GM12864 (cell line): ENCODE data around the gene CDCP2.

ENCODE experiments used
- DNase-seq: peaks from one replicate; pipeline ENCODE4 v3.0.0-alpha.2; 2011; ENCODE audit warnings: low read depth
- H3K4me3 ChIP-seq: 2 replicates; pipeline ENCODE4 v1.5.1; 2011; ENCODE audit warnings: mild to moderate bottlenecking, low read depth, low read length, control low read depth
- TF ChIP-seq, protein P1 (sequence below): IDR thresholded peaks from 2 replicates; pipeline ENCODE4 v1.5.1; 2011; ENCODE audit warnings: low read depth, mild to moderate bottlenecking, moderate library complexity, low read length, control low read depth, inconsistent platforms; ENCODE audit errors: missing control alignments

Gene CDCP2

DNA sequence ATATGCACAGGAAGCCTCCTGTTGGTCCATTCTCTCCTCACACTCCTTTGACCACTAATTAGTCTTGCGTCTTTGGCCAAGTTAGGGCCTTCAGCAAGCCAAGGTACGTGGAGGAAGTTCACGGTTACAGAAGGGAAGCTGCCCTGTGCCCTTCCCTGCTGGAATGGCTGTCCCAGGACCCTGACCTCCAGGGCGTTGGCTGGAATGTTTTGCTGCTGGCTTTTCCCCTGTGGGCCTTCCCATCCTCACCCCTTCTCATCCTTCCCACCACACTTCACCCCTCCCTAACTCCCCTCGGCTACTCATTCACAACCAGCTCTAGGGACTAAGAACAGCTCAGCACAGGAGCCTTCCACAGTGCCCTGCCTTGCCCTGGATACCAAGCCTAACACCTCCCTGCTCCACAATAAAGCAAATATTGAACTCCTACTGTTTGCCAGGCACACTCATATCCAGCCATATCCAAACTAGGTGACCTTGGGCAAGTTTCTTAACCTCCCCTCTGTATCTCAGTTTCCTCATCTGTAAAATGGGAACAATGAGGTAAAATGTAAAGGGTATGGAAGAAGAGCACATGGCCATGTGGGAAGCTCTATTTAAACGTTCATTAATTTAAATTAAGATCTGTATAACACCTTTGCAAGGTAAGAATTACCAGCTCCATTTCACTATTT is 8.8 kb upstream of the CDCP2 start:
- TF ChIP-seq, protein P1, sequence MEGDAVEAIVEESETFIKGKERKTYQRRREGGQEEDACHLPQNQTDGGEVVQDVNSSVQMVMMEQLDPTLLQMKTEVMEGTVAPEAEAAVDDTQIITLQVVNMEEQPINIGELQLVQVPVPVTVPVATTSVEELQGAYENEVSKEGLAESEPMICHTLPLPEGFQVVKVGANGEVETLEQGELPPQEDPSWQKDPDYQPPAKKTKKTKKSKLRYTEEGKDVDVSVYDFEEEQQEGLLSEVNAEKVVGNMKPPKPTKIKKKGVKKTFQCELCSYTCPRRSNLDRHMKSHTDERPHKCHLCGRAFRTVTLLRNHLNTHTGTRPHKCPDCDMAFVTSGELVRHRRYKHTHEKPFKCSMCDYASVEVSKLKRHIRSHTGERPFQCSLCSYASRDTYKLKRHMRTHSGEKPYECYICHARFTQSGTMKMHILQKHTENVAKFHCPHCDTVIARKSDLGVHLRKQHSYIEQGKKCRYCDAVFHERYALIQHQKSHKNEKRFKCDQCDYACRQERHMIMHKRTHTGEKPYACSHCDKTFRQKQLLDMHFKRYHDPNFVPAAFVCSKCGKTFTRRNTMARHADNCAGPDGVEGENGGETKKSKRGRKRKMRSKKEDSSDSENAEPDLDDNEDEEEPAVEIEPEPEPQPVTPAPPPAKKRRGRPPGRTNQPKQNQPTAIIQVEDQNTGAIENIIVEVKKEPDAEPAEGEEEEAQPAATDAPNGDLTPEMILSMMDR: no peak
- no peak overlapping the region for H3K4me3 ChIP-seq
- no peak for DNase-seq

DNA sequence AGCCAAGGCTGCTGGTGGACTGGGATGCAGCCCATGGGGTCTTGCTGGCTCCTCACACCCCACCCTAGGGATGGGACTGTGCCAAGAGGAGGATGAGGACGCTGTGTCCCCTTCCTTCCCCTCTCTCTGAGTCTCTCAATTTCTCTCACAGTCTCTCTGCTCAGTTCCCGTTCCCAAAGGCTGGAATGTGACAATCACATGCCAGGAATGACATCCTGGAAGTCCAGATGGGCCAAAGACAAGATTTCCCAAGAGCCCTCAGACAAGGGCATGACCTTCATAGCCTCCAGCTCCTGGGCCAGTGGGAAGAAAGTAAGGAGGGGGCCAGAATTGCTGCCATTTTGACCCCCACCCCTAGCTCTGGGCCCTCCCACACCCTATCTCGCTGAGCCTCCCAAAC is 7.6 kb upstream of the CDCP2 start:
- TF ChIP-seq, protein P1: no peak
- H3K4me3 ChIP-seq: no peak overlapping the region
- no peak for DNase-seq

DNA sequence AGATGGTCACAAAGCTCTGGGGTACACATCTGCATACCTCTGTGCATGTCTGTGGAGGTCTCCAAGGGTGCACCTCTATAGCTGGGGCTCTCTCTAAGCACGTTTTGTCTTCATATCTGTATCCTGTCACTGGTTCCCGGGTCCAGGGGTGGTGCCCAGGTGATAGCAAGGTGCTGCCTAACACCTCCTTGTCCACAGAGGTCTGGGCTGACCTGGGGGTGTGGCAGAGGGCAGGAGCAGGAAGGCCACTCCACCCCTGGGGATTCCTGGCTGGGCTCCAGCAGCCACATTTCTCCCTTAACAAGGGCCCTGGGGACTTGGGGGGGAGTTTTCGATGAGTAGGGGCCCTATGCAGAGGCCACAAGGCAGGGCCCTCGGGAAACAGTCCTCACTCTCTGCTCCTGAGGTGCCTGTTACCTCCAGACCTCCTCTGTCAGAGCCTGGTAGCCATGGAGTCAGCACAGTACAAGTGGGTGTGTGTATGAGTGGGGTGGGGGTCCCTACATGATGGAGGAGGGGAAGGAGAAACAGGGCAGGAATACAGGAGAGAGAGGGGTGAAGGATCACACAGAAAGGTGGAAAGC is 7.0 kb upstream of the CDCP2 start:
- H3K4me3 ChIP-seq: no peak overlapping the region
- no peak for DNase-seq
- TF ChIP-seq, protein P1: no peak

DNA sequence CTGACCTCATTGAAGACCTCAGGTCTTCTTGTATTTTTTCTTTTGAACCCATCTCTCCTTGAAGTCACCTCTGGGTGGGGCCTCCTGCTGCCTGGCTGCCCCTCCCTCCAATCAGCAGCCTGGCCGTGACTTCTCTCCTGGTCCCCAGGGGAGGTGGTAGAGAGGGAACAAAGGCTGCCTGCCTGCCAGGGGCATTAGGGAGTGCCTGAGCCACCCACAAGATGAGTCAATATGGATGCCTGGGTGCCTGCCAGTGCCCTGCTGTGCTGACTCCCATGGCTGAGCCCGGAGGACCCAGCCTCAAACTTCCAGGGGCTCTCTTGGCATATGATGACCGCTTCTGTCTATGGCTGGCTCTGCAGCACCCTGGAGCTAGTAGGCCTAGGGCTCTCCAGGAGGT is 5.3 kb upstream of the CDCP2 start:
- TF ChIP-seq, protein P1: no peak
- DNase-seq: no peak
- no peak overlapping the region for H3K4me3 ChIP-seq

DNA sequence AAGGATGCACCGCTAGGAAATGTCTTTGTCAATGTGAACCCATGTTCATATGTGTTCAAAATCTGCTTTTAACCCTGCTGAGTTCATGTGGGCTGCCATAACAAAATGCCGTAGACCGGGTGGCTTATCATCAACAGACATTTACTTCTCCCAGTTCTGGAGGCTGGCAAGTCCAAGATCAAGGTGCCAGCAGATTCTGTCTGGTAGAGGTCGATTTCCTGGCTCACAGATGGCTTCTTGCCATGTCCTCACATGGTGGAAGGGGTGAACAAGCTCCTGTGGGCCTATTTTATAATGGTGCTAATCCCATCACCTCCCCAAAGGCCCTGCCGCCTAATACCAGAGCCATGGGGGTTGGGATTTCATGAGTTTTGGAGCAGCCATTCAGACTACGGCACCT is 4.6 kb upstream of the CDCP2 start:
- DNase-seq: no peak
- TF ChIP-seq, protein P1: no peak
- no peak overlapping the region for H3K4me3 ChIP-seq

DNA sequence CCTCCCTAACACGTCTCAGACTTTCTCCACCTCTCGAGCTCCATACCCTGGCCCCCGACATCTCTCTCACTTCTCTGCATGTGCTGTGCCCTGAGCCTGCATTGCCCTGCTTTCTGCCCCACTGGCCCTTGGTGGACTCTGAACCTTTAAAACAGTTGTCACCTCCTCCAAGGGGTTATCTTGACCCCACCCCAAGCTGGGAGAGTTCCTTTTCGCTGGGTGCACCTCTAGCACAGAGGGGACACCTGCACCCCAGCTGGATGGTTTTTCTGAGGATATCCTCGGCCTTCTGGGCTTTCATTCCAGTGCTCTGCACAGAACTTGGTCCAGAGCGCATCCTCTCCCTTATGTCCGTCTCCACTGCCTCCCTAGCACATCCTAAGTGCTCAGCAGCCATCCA is 4.2 kb upstream of the CDCP2 start:
- TF ChIP-seq, protein P1: no peak
- no peak for DNase-seq
- H3K4me3 ChIP-seq: no peak overlapping the region

DNA sequence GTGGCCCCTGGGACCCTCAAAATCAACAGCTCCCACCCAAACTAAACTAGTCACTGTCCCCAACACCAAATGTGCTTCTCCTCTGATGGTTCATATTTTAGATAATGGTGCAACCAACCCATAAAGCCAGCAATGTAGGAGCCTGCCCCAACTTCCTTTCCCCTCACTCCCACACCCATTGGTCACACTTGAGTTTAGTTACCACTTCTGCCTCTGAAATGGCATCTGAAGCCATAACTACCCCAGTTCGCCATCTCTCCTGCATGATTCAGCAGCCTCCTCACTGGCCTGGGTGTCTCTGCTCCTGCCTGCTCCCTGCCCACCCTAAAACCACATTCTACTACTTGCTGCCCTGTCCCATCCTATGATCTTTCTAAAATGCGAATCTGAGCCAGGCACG is 3.4 kb upstream of the CDCP2 start:
- H3K4me3 ChIP-seq: no peak overlapping the region
- TF ChIP-seq, protein P1: no peak
- DNase-seq: no peak
